HepG2 (cell line): ENCODE data around the gene NDUFS2. TPM values are rescaled to one million over a fixed set of nuclear protein-coding genes. Genes with fewer than 3 reads are reported as not detected.

Source experiments
- ERF ChIP-seq: IDR thresholded peaks from 2 replicates; pipeline ENCODE4 v1.6.1; 2018; ENCODE audit warnings: missing biosample characterization, missing genetic modification reagents
- GPN1 ChIP-seq: sonication (generic); formaldehyde crosslinking; IDR thresholded peaks from 2 replicates; pipeline ENCODE4 v1.5.1; 2020; ENCODE audit warnings: missing genetic modification reagents, borderline replicate concordance
- NFIC ChIP-seq: IDR thresholded peaks from 2 replicates; pipeline ENCODE4 v1.6.1; 2012; ENCODE audit warnings: mild to moderate bottlenecking, low read length, inconsistent platforms
- NR2F2 ChIP-seq: IDR thresholded peaks from 2 replicates; pipeline ENCODE4 v1.6.1; 2012; ENCODE audit warnings: low read depth, inconsistent platforms, borderline replicate concordance
- PHF5A ChIP-seq: IDR thresholded peaks from one replicate; pipeline ENCODE4 v1.6.1; 2018; ENCODE audit warnings: low read depth, missing genetic modification reagents; ENCODE audit not compliant: unreplicated experiment
- PRPF4 ChIP-seq: fragments of 200-400 bp; formaldehyde crosslinking; IDR thresholded peaks from 2 replicates; pipeline ENCODE4 v1.6.1; 2016; ENCODE audit warnings: low read length, low read depth; ENCODE audit not compliant: poor library complexity, severe bottlenecking
- RFXANK ChIP-seq: IDR thresholded peaks from 2 replicates; pipeline ENCODE4 v1.6.1; 2016
- SMARCE1 ChIP-seq: fragments of 450-650 bp; IDR thresholded peaks from 2 replicates; pipeline ENCODE4 v1.6.1; 2017; ENCODE audit warnings: borderline replicate concordance
- SNAPC2 ChIP-seq: sonication (generic); formaldehyde crosslinking; IDR thresholded peaks from 2 replicates; pipeline ENCODE4 v1.8.1; 2022; ENCODE audit warnings: mild to moderate bottlenecking, missing genetic modification reagents
- TCF7L2 ChIP-seq: IDR thresholded peaks from 2 replicates; pipeline ENCODE4 v1.6.1; 2011; ENCODE audit warnings: mild to moderate bottlenecking, low read depth, low read length, moderate library complexity
- TMF1 ChIP-seq: sonication (generic); formaldehyde crosslinking; IDR thresholded peaks from 2 replicates; pipeline ENCODE4 v1.8.1; 2022; ENCODE audit warnings: low read depth, missing genetic modification reagents
- ZGPAT ChIP-seq: IDR thresholded peaks from 2 replicates; pipeline ENCODE4 v1.6.1; 2016; ENCODE audit warnings: mild to moderate bottlenecking
- ZHX2 ChIP-seq, 2 experiments: sonication (generic) in 1 of 2; formaldehyde crosslinking in 1 of 2; IDR thresholded peaks; 2 replicates each; pipeline versions ENCODE4 v1.6.1 to v1.9.0; 2014 to 2022; ENCODE audit warnings: antibody characterized with exemption in 1 of 2, borderline replicate concordance in 1 of 2, inconsistent platforms in 1 of 2, low read depth in 1 of 2, missing genetic modification reagents in 1 of 2
- ZNF138 ChIP-seq: sonication (generic); formaldehyde crosslinking; IDR thresholded peaks from 2 replicates; pipeline ENCODE4 v1.5.0; 2020; ENCODE audit warnings: mild to moderate bottlenecking, low read depth, missing genetic modification reagents
- ZNF235 ChIP-seq: sonication (generic); formaldehyde crosslinking; IDR thresholded peaks from 2 replicates; pipeline ENCODE4 v1.8.1; 2023; ENCODE audit warnings: mild to moderate bottlenecking, missing genetic modification reagents, borderline replicate concordance
- polyA plus RNA-seq, 8 experiments: library from polyadenylated mRNA; depleted of rRNA in 3 of 8; stranded (reverse) in 7 of 8; unstranded in 1 of 8; fragments of >200 nt; fragmentation: Illumina TruSeq in 4 of 8; extraction: Trizol in 4 of 8; gene quantifications; 2 replicates each; pipeline versions ENCODE4 v1.2.1 to v1.2.3, GENCODE V29; 2011 to 2016; ENCODE audit warnings: low read depth in 4 of 8, missing spikeins in 1 of 8, mixed read lengths in 1 of 8; ENCODE audit not compliant: insufficient read depth in 1 of 8
- total RNA-seq, 5 experiments: library from RNA; depleted of rRNA; stranded (reverse); fragments of >200 nt; fragmentation: Illumina TruSeq; extraction: Trizol; gene quantifications; 2 replicates each; pipeline ENCODE4 v1.2.3, GENCODE V29; 2016; ENCODE audit warnings: low read depth in 1 of 5
- TF ChIP-seq, protein P1 (sequence below): IDR thresholded peaks from 2 replicates; pipeline ENCODE4 v1.6.1; 2018; ENCODE audit warnings: missing genetic modification reagents, mild to moderate bottlenecking, missing compliant biosample characterization
- TF ChIP-seq, protein P2 (sequence below): IDR thresholded peaks from 2 replicates; pipeline ENCODE4 v1.6.1; 2016; ENCODE audit warnings: low read depth
- TF ChIP-seq, protein P3 (sequence below): sonication (generic); formaldehyde crosslinking; conservative IDR thresholded peaks from 2 replicates; pipeline ENCODE4 v1.8.1; 2023; ENCODE audit warnings: missing genetic modification reagents

NDUFS2 gene
- total and polyA plus RNA-seq, 2 of the 13 experiments (the other 11 are each of a cell fraction or from before 2014, with no cell fraction given), result 89.9 to 118 TPM

- TF ChIP-seq, protein P1, sequence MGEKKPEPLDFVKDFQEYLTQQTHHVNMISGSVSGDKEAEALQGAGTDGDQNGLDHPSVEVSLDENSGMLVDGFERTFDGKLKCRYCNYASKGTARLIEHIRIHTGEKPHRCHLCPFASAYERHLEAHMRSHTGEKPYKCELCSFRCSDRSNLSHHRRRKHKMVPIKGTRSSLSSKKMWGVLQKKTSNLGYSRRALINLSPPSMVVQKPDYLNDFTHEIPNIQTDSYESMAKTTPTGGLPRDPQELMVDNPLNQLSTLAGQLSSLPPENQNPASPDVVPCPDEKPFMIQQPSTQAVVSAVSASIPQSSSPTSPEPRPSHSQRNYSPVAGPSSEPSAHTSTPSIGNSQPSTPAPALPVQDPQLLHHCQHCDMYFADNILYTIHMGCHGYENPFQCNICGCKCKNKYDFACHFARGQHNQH (CRISPR knock-in tag), result peak; percentile 59; the same call in 1 of the 2 replicates
- peak; percentile 73 for TF ChIP-seq ERF (CRISPR knock-in tag)
- no peak for TF ChIP-seq NR2F2
- no peak for TF ChIP-seq ZNF138 (CRISPR knock-in tag)
- TF ChIP-seq SNAPC2 (CRISPR knock-in tag), result no peak
- TF ChIP-seq GPN1, result no peak
- TF ChIP-seq ZNF235 (CRISPR knock-in tag), result no peak
- TF ChIP-seq, protein P2, sequence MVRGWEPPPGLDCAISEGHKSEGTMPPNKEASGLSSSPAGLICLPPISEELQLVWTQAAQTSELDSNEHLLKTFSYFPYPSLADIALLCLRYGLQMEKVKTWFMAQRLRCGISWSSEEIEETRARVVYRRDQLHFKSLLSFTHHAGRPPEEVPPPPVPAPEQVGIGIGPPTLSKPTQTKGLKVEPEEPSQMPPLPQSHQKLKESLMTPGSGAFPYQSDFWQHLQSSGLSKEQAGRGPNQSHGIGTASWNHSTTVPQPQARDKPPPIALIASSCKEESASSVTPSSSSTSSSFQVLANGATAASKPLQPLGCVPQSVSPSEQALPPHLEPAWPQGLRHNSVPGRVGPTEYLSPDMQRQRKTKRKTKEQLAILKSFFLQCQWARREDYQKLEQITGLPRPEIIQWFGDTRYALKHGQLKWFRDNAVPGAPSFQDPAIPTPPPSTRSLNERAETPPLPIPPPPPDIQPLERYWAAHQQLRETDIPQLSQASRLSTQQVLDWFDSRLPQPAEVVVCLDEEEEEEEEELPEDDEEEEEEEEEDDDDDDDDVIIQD (CRISPR knock-in tag), result no peak
- TF ChIP-seq ZHX2 (IDR thresholded peaks at IDR 0.05; ENCODE audit: low read depth), result no peak
- no peak for TF ChIP-seq ZHX2 (CRISPR knock-in tag; IDR thresholded peaks at IDR 0.05; ENCODE audit: borderline replicate concordance)
- no peak for TF ChIP-seq TCF7L2
- TF ChIP-seq PHF5A (CRISPR knock-in tag), result no peak
- TF ChIP-seq TMF1 (CRISPR knock-in tag), result no peak
- TF ChIP-seq NFIC, result no peak
- TF ChIP-seq ZGPAT, result peak; percentile 73
- TF ChIP-seq PRPF4, result no peak
- TF ChIP-seq, protein P3, sequence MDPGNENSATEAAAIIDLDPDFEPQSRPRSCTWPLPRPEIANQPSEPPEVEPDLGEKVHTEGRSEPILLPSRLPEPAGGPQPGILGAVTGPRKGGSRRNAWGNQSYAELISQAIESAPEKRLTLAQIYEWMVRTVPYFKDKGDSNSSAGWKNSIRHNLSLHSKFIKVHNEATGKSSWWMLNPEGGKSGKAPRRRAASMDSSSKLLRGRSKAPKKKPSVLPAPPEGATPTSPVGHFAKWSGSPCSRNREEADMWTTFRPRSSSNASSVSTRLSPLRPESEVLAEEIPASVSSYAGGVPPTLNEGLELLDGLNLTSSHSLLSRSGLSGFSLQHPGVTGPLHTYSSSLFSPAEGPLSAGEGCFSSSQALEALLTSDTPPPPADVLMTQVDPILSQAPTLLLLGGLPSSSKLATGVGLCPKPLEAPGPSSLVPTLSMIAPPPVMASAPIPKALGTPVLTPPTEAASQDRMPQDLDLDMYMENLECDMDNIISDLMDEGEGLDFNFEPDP (CRISPR knock-in tag), result no peak
- no peak for TF ChIP-seq SMARCE1
- TF ChIP-seq RFXANK (CRISPR knock-in tag), result no peak
Measured at GRCh38 chr1:161218301-161219077, 16.3 kb downstream of the NDUFS2 start (continued).
